Lower lobe of right lung (tissue), 2 donors: ENCODE results near the gene LYZL4. TPM values are rescaled to one million over a fixed set of nuclear protein-coding genes. Genes with fewer than 3 reads are reported as not detected.

Experiments used
- ATAC-seq, 2 donors: fragments of 200-7000 bp; cut with Tn5 transposase; one replicate each; pipeline ENCODE4 v1.9.1; 2020 to 2022; ENCODE audit warnings: mild to moderate bottlenecking in 2 of 2, moderate library complexity in 2 of 2
- DNase-seq: peaks from one replicate; pipeline ENCODE4 v3.0.0-alpha.2; 2020
- H3K27ac ChIP-seq: fragments of 200-600 bp; one replicate; pipeline ENCODE4 v1.8.0; 2022
- H3K27me3 ChIP-seq: fragments of 200-600 bp; one replicate; pipeline ENCODE4 v1.8.0; 2022; ENCODE audit warnings: low read depth
- H3K36me3 ChIP-seq: fragments of 200-600 bp; one replicate; pipeline ENCODE4 v1.8.0; 2022; ENCODE audit warnings: mild to moderate bottlenecking
- H3K4me1 ChIP-seq: fragments of 200-600 bp; one replicate; pipeline ENCODE4 v1.8.0; 2022
- H3K4me3 ChIP-seq: fragments of 200-600 bp; one replicate; pipeline ENCODE4 v1.8.0; 2022; ENCODE audit warnings: mild to moderate bottlenecking
- H3K9me3 ChIP-seq: fragments of 200-600 bp; one replicate; pipeline ENCODE4 v1.8.0; 2022
- intact Hi-C: fragments of 100-400 bp; cut with DNase I; formaldehyde crosslinking; loops from one replicate; pipeline ENCODE4 v1.11.0; 2022
- total RNA-seq: library from RNA; stranded (reverse); fragmentation: NEBNext Ultra II Directional; extraction: Animal tissue kit (Norgen Biotek cat#: 25700); gene quantifications from one replicate; pipeline ENCODE4 v1.2.1, GENCODE V29; 2021
- TF ChIP-seq, protein P1 (sequence below): fragments of 200-600 bp; IDR thresholded peaks from one replicate; pipeline ENCODE4 v1.8.0; 2022; ENCODE audit warnings: antibody characterized with exemption, mild to moderate bottlenecking
- donor health status: DM: no; HTN: yes; CAD: no; lungs with severe emphysema.

LYZL4 gene
- total RNA-seq, 1 donor from 2014 or later = not detected

GRCh38 chr3:42355612-42356011, 54.8 kb downstream of the LYZL4 start:
- no peaks in the 10 kb centered on the region for H3K36me3 ChIP-seq
- H3K9me3 ChIP-seq = no peaks in the 10 kb centered on the region
- H3K27me3 ChIP-seq = no peaks in the 10 kb centered on the region
- TF ChIP-seq, protein P1, sequence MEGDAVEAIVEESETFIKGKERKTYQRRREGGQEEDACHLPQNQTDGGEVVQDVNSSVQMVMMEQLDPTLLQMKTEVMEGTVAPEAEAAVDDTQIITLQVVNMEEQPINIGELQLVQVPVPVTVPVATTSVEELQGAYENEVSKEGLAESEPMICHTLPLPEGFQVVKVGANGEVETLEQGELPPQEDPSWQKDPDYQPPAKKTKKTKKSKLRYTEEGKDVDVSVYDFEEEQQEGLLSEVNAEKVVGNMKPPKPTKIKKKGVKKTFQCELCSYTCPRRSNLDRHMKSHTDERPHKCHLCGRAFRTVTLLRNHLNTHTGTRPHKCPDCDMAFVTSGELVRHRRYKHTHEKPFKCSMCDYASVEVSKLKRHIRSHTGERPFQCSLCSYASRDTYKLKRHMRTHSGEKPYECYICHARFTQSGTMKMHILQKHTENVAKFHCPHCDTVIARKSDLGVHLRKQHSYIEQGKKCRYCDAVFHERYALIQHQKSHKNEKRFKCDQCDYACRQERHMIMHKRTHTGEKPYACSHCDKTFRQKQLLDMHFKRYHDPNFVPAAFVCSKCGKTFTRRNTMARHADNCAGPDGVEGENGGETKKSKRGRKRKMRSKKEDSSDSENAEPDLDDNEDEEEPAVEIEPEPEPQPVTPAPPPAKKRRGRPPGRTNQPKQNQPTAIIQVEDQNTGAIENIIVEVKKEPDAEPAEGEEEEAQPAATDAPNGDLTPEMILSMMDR = no peak
- H3K27ac ChIP-seq = no peak overlapping the region
- ATAC-seq = no peak
- no peaks in the 10 kb centered on the region for H3K4me1 ChIP-seq
- intact Hi-C loops = no loop called here
- DNase-seq = no peak
- no peak overlapping the region for H3K4me3 ChIP-seq

DNA sequence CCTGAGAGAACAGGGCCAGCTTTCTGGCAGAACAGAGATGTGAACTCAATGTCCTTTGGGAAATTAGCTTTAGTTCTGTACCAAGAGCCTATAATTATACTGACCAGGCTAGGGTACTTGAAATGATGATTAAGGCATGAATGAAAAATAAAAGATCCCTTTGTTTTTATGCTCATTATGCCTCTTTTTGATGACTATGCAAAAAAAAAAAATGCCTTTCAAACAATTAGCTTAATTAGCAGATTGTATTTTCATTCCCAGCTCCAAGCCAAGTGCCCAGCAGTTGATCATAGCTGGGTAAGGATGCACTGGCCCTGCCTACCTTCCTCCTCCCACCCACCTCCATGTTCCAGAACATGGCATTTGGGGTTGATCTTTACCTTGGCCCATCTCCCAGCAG, 56.8 kb downstream of the LYZL4 start:
- DNase-seq (no peak), ATAC-seq (no peak)
- Histone ChIP-seq H3K9me3 (no peaks in the 10 kb centered on the region), H3K27ac (no peak overlapping the region), H3K27me3 (no peaks in the 10 kb centered on the region), H3K4me3 (no peak overlapping the region), H3K4me1 (no peaks in the 10 kb centered on the region), H3K36me3 (no peaks in the 10 kb centered on the region)
- intact Hi-C loops = no loop called here
- TF ChIP-seq, protein P1 = no peak

DNA sequence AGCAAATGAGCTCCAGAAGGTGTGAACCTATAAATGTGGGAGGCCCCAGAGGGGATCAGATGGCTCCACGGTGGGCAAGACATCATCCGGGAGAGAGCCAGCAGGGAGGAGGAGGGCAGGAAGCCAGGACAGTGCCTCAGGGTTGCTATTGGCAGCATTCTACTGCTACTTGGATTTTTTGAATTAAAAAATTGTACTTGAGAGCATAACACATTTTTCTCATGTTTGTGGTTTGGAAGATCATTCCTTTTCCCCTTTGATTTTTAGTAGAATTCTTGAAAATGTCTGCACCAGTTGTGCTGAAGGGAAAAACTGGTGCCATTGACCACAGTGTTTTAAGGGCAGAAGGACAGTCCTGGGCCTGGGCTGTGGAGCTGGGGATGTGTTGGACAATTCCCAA, 59.2 kb downstream of the LYZL4 start:
- no peaks in the 10 kb centered on the region for H3K27me3 ChIP-seq
- no peak for DNase-seq
- no peak overlapping the region for H3K27ac ChIP-seq
- TF ChIP-seq, protein P1 = no peak
- no peak overlapping the region for H3K4me3 ChIP-seq
- H3K36me3 ChIP-seq = no peaks in the 10 kb centered on the region
- H3K4me1 ChIP-seq = no peaks in the 10 kb centered on the region
- no peaks in the 10 kb centered on the region for H3K9me3 ChIP-seq
- ATAC-seq = peak in 1 of 2 donors; percentile 19
- intact Hi-C loops = no loop called here

GRCh38 chr3:42349765-42350594, 60.4 kb downstream of the LYZL4 start:
- no peak for DNase-seq
- Histone ChIP-seq H3K27me3 (no peaks in the 10 kb centered on the region), H3K27ac (no peak overlapping the region), H3K4me3 (no peak overlapping the region), H3K9me3 (no peaks in the 10 kb centered on the region), H3K4me1 (no peaks in the 10 kb centered on the region), H3K36me3 (no peaks in the 10 kb centered on the region)
- intact Hi-C loops = no loop called here
- TF ChIP-seq, protein P1 = no peak
- ATAC-seq = no peak

- intact Hi-C loops = no loop called here
These were observed 62.5 kb downstream of the LYZL4 start for GRCh38 chr3:42347928-42348327.

More at GRCh38 chr3:42347928-42348327, 62.5 kb downstream of the LYZL4 start:
- H3K27ac ChIP-seq = no peak overlapping the region
- no peaks in the 10 kb centered on the region for H3K4me1 ChIP-seq
- TF ChIP-seq, protein P1 = no peak
- no peak overlapping the region for H3K4me3 ChIP-seq
- no peaks in the 10 kb centered on the region for H3K9me3 ChIP-seq
- no peak for ATAC-seq
- no peaks in the 10 kb centered on the region for H3K36me3 ChIP-seq
- no peak for DNase-seq
- no peaks in the 10 kb centered on the region for H3K27me3 ChIP-seq

Other genes starting within 250 kb of the LYZL4 start
- gene CCK, start 144.4 kb downstream of the LYZL4 start, total RNA-seq = not detected
- 212 TPM for gene VIPR1, start 92.0 kb upstream of the LYZL4 start, total RNA-seq
- 51.3 TPM for gene SEC22C, start 171.4 kb upstream of the LYZL4 start, total RNA-seq
- 21.4 TPM for gene SS18L2, start 180.2 kb upstream of the LYZL4 start, total RNA-seq
- gene NKTR, start 190.1 kb upstream of the LYZL4 start, total RNA-seq = 87.3 TPM
- gene ZBTB47, start 243.1 kb upstream of the LYZL4 start, total RNA-seq = 20.0 TPM